HG02884 (cell line): ENCODE results near the gene FAM151B.
"Not testable (repeated sequence)": the region's sequence is repeated elsewhere in the genome, so short reads cannot be mapped to it uniquely, and the experiment has no call there.

Source experiments
- ATAC-seq: cut with Tn5 transposase; IDR thresholded peaks from one replicate; pipeline ENCODE4 v1.9.1; 2021; ENCODE audit warnings: mild to moderate bottlenecking, moderate library complexity; ENCODE audit not compliant: unreplicated experiment

FAM151B gene

GRCh38 chr5:80487829-80488721, at the start of gene FAM151B:
Gene FAM151B (plus strand): TSS chr5:80488100. CDS start chr5:80488124, 24 bp downstream.
- ATAC-seq = peak; percentile 86

GRCh38 chr5:80438739-80439138, 49.2 kb upstream of the FAM151B start:
- no peak for ATAC-seq

- ATAC-seq = no peak
Observed at GRCh38 chr5:80439213-80439612, 48.7 kb upstream of the FAM151B start.

- ATAC-seq = no peak
Observed at GRCh38 chr5:80442742-80443141, 45.2 kb upstream of the FAM151B start.

- no peak for ATAC-seq
Observed at GRCh38 chr5:80453366-80453765, 34.5 kb upstream of the FAM151B start.

GRCh38 chr5:80463269-80463668, 24.6 kb upstream of the FAM151B start:
- no peak for ATAC-seq

- no peak for ATAC-seq
Observed at GRCh38 chr5:80466669-80467485, 21.0 kb upstream of the FAM151B start.

GRCh38 chr5:80468131-80468530, 19.8 kb upstream of the FAM151B start:
- no peak for ATAC-seq

GRCh38 chr5:80470631-80471030, 17.3 kb upstream of the FAM151B start:
- not testable (repeated sequence) for ATAC-seq

- no peak for ATAC-seq
Observed at GRCh38 chr5:80474929-80475328, 13.0 kb upstream of the FAM151B start.

- no peak for ATAC-seq
Observed at GRCh38 chr5:80479713-80480112, 8.2 kb upstream of the FAM151B start.

GRCh38 chr5:80480354-80480753, 7.5 kb upstream of the FAM151B start:
- ATAC-seq = no peak

- no peak for ATAC-seq
Observed at GRCh38 chr5:80481019-80481893, 6.6 kb upstream of the FAM151B start.

- no peak for ATAC-seq
Observed at GRCh38 chr5:80482578-80482977, 5.3 kb upstream of the FAM151B start.

- ATAC-seq = no peak
Observed at GRCh38 chr5:80483636-80484232, 4.2 kb upstream of the FAM151B start.

GRCh38 chr5:80487444-80487828, 464 bp upstream of the FAM151B start:
- no peak for ATAC-seq

- ATAC-seq = no peak
Observed at GRCh38 chr5:80491296-80491695, 3.4 kb downstream of the FAM151B start.

- ATAC-seq = no peak
Observed at GRCh38 chr5:80492741-80493140, 4.8 kb downstream of the FAM151B start.

- ATAC-seq = not testable (repeated sequence)
Observed at GRCh38 chr5:80493443-80493842, 5.5 kb downstream of the FAM151B start.

- ATAC-seq = no peak
Observed at GRCh38 chr5:80495891-80496290, 8.0 kb downstream of the FAM151B start.
